WTC11 (cell line): Measurements from ENCODE around the gene PXYLP1. TPM values are rescaled to one million over a fixed set of nuclear protein-coding genes. Genes with fewer than 3 reads are reported as not detected.

Experiments
- ATAC-seq: fragments of 200-7000 bp; cut with Tn5 transposase; 2 replicates; pipeline ENCODE4 v1.10.0; 2021; ENCODE audit warnings: mild to moderate bottlenecking, moderate library complexity
- CTCF ChIA-PET: fragments of 300-600 bp; sonication (Branson Sonifier 250); formaldehyde crosslinking; loops from one replicate; lab custom pipeline; 2021; ENCODE audit warnings: antibody characterized with exemption; lab: Charles Lee
- POLR2A ChIA-PET: fragments of 350-600 bp; sonication (Branson Sonifier 250); formaldehyde crosslinking; loops from one replicate; lab custom pipeline; 2021; ENCODE audit warnings: antibody characterized with exemption; lab: Charles Lee
- DNase-seq: peaks from one replicate; pipeline ENCODE4 v3.0.0; 2021; ENCODE audit warnings: low spot score
- H3K27ac Mint-ChIP-seq: 2 replicates; pipeline ENCODE4 v1.8.0; 2021; ENCODE audit warnings: mixed read lengths
- H3K27me3 Mint-ChIP-seq: 2 replicates; pipeline ENCODE4 v1.8.0; 2021; ENCODE audit warnings: low read depth, mild to moderate bottlenecking, moderate library complexity, mixed read lengths
- H3K36me3 Mint-ChIP-seq: 2 replicates; pipeline ENCODE4 v1.8.0; 2021; ENCODE audit warnings: mixed read lengths
- H3K4me1 Mint-ChIP-seq: 2 replicates; pipeline ENCODE4 v1.8.0; 2022; ENCODE audit warnings: mixed read lengths
- H3K4me3 Mint-ChIP-seq: 2 replicates; pipeline ENCODE4 v1.8.0; 2021; ENCODE audit warnings: mild to moderate bottlenecking, moderate library complexity, mixed read lengths
- H3K9me3 Mint-ChIP-seq: 2 replicates; pipeline ENCODE4 v1.8.0; 2021; ENCODE audit warnings: mixed read lengths
- ARID4B ChIP-seq: sonication (generic); formaldehyde crosslinking; IDR thresholded peaks from 2 replicates; pipeline ENCODE4 v1.8.0; 2023; ENCODE audit warnings: missing genetic modification reagents, mild to moderate bottlenecking, borderline replicate concordance
- CBFB ChIP-seq: sonication (generic); formaldehyde crosslinking; IDR thresholded peaks from 2 replicates; pipeline ENCODE4 v1.8.1; 2022; ENCODE audit warnings: mild to moderate bottlenecking, low read depth, missing genetic modification reagents
- FOXK1 ChIP-seq: sonication (generic); formaldehyde crosslinking; IDR thresholded peaks from 2 replicates; pipeline ENCODE4 v1.8.0; 2022; ENCODE audit warnings: mild to moderate bottlenecking, moderate library complexity, missing genetic modification reagents
- GABPB1 ChIP-seq: sonication (generic); formaldehyde crosslinking; IDR thresholded peaks from 2 replicates; pipeline ENCODE4 v1.8.1; 2023; ENCODE audit warnings: mild to moderate bottlenecking, missing genetic modification reagents
- HMGA2 ChIP-seq: fragments of 250-450 bp; sonication (Bioruptor Pico); IDR thresholded peaks from 2 replicates; pipeline ENCODE4 v1.4.0; 2021; ENCODE audit warnings: mild to moderate bottlenecking, moderate library complexity
- JAZF1 ChIP-seq: fragments of 250-450 bp; sonication (Bioruptor Pico); IDR thresholded peaks from 2 replicates; pipeline ENCODE4 v1.9.0; 2021; ENCODE audit warnings: moderate library complexity, mild to moderate bottlenecking, inconsistent platforms
- KAT7 ChIP-seq: sonication (generic); formaldehyde crosslinking; IDR thresholded peaks from 2 replicates; pipeline ENCODE4 v1.8.1; 2023; ENCODE audit warnings: missing genetic modification reagents, mild to moderate bottlenecking, borderline replicate concordance
- OVOL2 ChIP-seq: fragments of 250-450 bp; sonication (Bioruptor Pico); IDR thresholded peaks from 2 replicates; pipeline ENCODE4 v1.9.0; 2021; ENCODE audit warnings: mild to moderate bottlenecking, borderline replicate concordance
- PRDM15 ChIP-seq: sonication (generic); formaldehyde crosslinking; IDR thresholded peaks from 2 replicates; pipeline ENCODE4 v1.8.0; 2022; ENCODE audit warnings: missing genetic modification reagents
- PRRX2 ChIP-seq: fragments of 250-450 bp; sonication (Bioruptor Pico); IDR thresholded peaks from 2 replicates; pipeline ENCODE4 v1.8.0; 2021; ENCODE audit warnings: mild to moderate bottlenecking
- RELA ChIP-seq: sonication (generic); formaldehyde crosslinking; IDR thresholded peaks from 2 replicates; pipeline ENCODE4 v1.8.1; 2022; ENCODE audit warnings: missing genetic modification reagents, mild to moderate bottlenecking, borderline replicate concordance
- SP1 ChIP-seq: sonication (generic); formaldehyde crosslinking; conservative IDR thresholded peaks from 2 replicates; pipeline ENCODE4 v1.8.1; 2022; ENCODE audit warnings: missing genetic modification reagents
- TCF7 ChIP-seq: sonication (generic); formaldehyde crosslinking; IDR thresholded peaks from 2 replicates; pipeline ENCODE4 v1.8.0; 2022; ENCODE audit warnings: mild to moderate bottlenecking, low read depth, missing genetic modification reagents, moderate library complexity
- USF2 ChIP-seq: sonication (generic); formaldehyde crosslinking; IDR thresholded peaks from 2 replicates; pipeline ENCODE4 v1.8.1; 2023; ENCODE audit warnings: mild to moderate bottlenecking, missing genetic modification reagents, moderate library complexity
- ZBTB43 ChIP-seq: sonication (generic); formaldehyde crosslinking; IDR thresholded peaks from 2 replicates; pipeline ENCODE4 v1.8.1; 2023; ENCODE audit warnings: mild to moderate bottlenecking, missing genetic modification reagents
- ZNF121 ChIP-seq: sonication (generic); formaldehyde crosslinking; IDR thresholded peaks from 2 replicates; pipeline ENCODE4 v1.8.0; 2023; ENCODE audit warnings: missing genetic modification reagents
- ZNF219 ChIP-seq: sonication (generic); formaldehyde crosslinking; IDR thresholded peaks from 2 replicates; pipeline ENCODE4 v1.8.0; 2023; ENCODE audit warnings: missing genetic modification reagents, mild to moderate bottlenecking, borderline replicate concordance
- ZNF396 ChIP-seq: fragments of 250-450 bp; sonication (Bioruptor Pico); IDR thresholded peaks from 2 replicates; pipeline ENCODE4 v1.8.0; 2021; ENCODE audit warnings: mild to moderate bottlenecking, moderate library complexity, borderline replicate concordance
- ZNF671 ChIP-seq: fragments of 250-450 bp; sonication (Bioruptor Pico); IDR thresholded peaks from 2 replicates; pipeline ENCODE4 v1.8.0; 2021; ENCODE audit warnings: mild to moderate bottlenecking
- ZSCAN18 ChIP-seq: fragments of 250-450 bp; sonication (Bioruptor Pico); IDR thresholded peaks from 2 replicates; pipeline ENCODE4 v2.1.2; 2022; ENCODE audit warnings: mild to moderate bottlenecking, moderate library complexity
- total RNA-seq: library from RNA; stranded (reverse); gene quantifications from 3 replicates; pipeline ENCODE4 v1.2.3, GENCODE V29; 2021
- TF ChIP-seq, protein P1 (sequence below): sonication (generic); formaldehyde crosslinking; IDR thresholded peaks from 2 replicates; pipeline ENCODE4 v1.8.0; 2022; ENCODE audit warnings: mild to moderate bottlenecking, missing genetic modification reagents

Gene PXYLP1
- total RNA-seq, 1 experiment from 2014 or later, result 20.1 TPM

DNA sequence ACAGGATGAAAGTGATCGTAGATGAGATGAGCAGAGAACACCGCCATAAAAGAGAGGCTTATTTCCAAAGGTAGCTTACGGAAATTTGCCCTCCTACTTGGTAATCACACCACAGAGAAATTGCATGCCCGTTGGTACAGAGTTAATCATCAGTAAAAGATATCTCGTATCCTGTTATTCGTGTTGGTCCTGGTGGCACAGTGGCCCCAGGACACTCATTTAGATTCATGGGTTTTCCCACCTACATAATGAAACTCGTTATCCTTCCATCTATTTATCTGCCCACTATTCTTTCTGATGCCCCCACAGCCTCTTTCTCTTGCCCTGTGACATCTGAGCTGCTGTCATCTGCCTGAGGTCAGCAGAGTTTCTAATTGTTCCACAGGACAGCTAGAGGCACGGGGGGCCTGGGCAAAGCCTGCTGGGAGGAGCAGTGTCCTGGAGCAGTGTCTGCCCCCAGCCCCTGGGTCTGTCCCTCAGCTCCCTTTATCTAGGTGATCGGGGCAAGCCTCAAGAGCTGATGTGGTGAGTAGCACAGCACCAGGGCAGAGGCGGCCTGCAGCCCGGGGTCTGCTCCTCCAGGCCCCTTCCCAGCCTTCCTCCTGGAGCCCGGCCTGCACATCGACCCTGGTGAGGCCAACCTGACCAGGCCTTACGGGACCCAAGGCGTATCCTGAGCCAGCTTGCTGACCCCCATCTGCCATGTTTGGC lies 42.2 kb downstream of the PXYLP1 start (continued):
- TF ChIP-seq JAZF1 (CRISPR knock-in tag), result no peak
- TF ChIP-seq OVOL2 (CRISPR knock-in tag), result no peak
- no peak for TF ChIP-seq USF2
- no peak for TF ChIP-seq ZBTB43

DNA sequence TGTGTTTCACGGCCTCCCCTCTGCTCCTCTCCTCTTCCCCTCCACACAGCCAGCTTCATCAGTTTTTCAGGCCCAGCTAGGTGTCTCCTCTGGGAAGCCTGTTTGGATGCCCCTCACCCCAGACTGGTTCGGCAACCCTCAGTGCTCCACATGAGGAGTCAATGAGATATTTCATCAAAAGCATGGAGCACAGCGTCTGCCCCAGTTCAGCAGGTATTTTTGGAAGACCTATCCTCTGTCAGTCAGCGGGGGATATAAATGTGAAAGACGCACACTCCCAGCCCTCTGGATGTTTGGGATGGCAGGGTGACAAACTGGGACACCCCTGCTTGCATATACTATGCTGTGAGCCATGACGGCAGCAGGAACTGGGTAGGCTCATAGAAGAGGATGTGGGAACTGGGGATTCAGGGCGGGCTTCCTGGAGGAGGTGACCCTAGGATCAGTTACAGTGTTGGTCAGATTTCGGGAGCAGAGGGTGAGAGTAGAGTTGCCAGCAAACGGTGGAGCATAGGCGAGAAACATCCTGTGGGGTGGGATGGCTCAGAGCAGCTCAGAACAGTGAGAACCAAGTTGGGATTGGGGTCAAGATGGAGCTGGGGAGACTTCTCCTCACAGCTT lies 42.9 kb downstream of the PXYLP1 start:
- H3K4me1 Mint-ChIP-seq, result 0 out of 2 replicates have a peak, but pooled peaks cover 7% of the 10 kb centered on the region
- H3K27ac Mint-ChIP-seq, result no peak overlapping the region
- CTCF ChIA-PET, result no interaction called here
- POLR2A ChIA-PET, result no interaction called here
- no peak for DNase-seq
- no peak for ATAC-seq
- no peaks in the 10 kb centered on the region for H3K9me3 Mint-ChIP-seq
- no peaks in the 10 kb centered on the region for H3K27me3 Mint-ChIP-seq
- peaks cover 2% of the 10 kb centered on the region; the same call in 1 of the 2 replicates for H3K36me3 Mint-ChIP-seq
- no peak overlapping the region for H3K4me3 Mint-ChIP-seq
- TF ChIP-seq USF2, result no peak
- TF ChIP-seq ZNF219 (CRISPR knock-in tag), result no peak
- TF ChIP-seq KAT7 (CRISPR knock-in tag), result no peak
- no peak for TF ChIP-seq ZNF671 (CRISPR knock-in tag)
- no peak for TF ChIP-seq ZNF121 (CRISPR knock-in tag)
- no peak for TF ChIP-seq ZNF396
- TF ChIP-seq PRRX2 (CRISPR knock-in tag), result no peak
- no peak for TF ChIP-seq CBFB
- no peak for TF ChIP-seq TCF7 (CRISPR knock-in tag)
- TF ChIP-seq SP1, result no peak
- TF ChIP-seq FOXK1, result no peak
- TF ChIP-seq PRDM15 (CRISPR knock-in tag), result no peak
- no peak for TF ChIP-seq RELA (CRISPR knock-in tag)
- TF ChIP-seq GABPB1 (CRISPR knock-in tag), result no peak
- TF ChIP-seq HMGA2, result no peak
- TF ChIP-seq, protein P1, sequence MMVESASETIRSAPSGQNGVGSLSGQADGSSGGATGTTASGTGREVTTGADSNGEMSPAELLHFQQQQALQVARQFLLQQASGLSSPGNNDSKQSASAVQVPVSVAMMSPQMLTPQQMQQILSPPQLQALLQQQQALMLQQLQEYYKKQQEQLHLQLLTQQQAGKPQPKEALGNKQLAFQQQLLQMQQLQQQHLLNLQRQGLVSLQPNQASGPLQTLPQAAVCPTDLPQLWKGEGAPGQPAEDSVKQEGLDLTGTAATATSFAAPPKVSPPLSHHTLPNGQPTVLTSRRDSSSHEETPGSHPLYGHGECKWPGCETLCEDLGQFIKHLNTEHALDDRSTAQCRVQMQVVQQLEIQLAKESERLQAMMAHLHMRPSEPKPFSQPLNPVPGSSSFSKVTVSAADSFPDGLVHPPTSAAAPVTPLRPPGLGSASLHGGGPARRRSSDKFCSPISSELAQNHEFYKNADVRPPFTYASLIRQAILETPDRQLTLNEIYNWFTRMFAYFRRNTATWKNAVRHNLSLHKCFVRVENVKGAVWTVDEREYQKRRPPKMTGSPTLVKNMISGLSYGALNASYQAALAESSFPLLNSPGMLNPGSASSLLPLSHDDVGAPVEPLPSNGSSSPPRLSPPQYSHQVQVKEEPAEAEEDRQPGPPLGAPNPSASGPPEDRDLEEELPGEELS (CRISPR knock-in tag), result no peak
- TF ChIP-seq ARID4B (CRISPR knock-in tag), result no peak
- TF ChIP-seq ZSCAN18 (CRISPR knock-in tag), result no peak
- TF ChIP-seq JAZF1 (CRISPR knock-in tag), result no peak
